Heart right ventricle (tissue), 16 donors: ENCODE measurements around the gene GASK1A. TPM values are rescaled to one million over a fixed set of nuclear protein-coding genes. Genes with fewer than 3 reads are reported as not detected.
A peak's percentile ranks its signal among the peaks of the same experiment; 100 is the strongest.

Experiments
- ATAC-seq, 8 donors: fragments of 200-7000 bp; cut with Tn5 transposase; one replicate each; pipeline ENCODE4 v1.9.1; 2020; ENCODE audit warnings: mild to moderate bottlenecking in 8 of 8, moderate library complexity in 8 of 8, moderate number of reproducible peaks in 1 of 8
- DNase-seq, 2 donors: peaks; one replicate each; pipeline ENCODE4 v3.0.0-alpha.2; 2020
- H3K27ac ChIP-seq, 10 donors: fragments of 200-600 bp; sonication (generic) in 2 of 10; one replicate each; pipeline versions ENCODE4 v1.5.0 to v1.8.0; 2020 to 2022; ENCODE audit warnings: mild to moderate bottlenecking in 3 of 10
- H3K27me3 ChIP-seq, 7 donors: fragments of 200-600 bp; one replicate each; pipeline ENCODE4 v1.8.0; 2021 to 2022; ENCODE audit warnings: mild to moderate bottlenecking in 2 of 7
- H3K36me3 ChIP-seq, 9 donors: fragments of 200-600 bp; sonication (generic) in 1 of 9; one replicate each; pipeline versions ENCODE4 v1.5.0 to v1.8.0; 2020 to 2022; ENCODE audit warnings: mild to moderate bottlenecking in 2 of 9
- H3K4me1 ChIP-seq, 9 donors: fragments of 200-600 bp; sonication (generic) in 1 of 9; one replicate each; pipeline versions ENCODE4 v1.5.0 to v1.8.0; 2020 to 2022; ENCODE audit warnings: mild to moderate bottlenecking in 4 of 9
- H3K4me3 ChIP-seq, 10 donors: fragments of 200-600 bp; sonication (generic) in 2 of 10; one replicate each; pipeline versions ENCODE4 v1.5.0 to v1.8.0; 2020 to 2022; ENCODE audit warnings: mild to moderate bottlenecking in 7 of 10, moderate library complexity in 2 of 10
- H3K9me3 ChIP-seq, 11 donors: fragments of 200-600 bp in 10 of 11; sonication (generic) in 2 of 11; one replicate each; pipeline versions ENCODE4 v1.5.0 to v1.8.0; 2013 to 2022; ENCODE audit warnings: mild to moderate bottlenecking in 2 of 11, control low read depth in 1 of 11, moderate library complexity in 1 of 11
- CTCF ChIP-seq, 9 donors: fragments of 200-600 bp; sonication (generic) in 2 of 9; IDR thresholded peaks; one replicate each; pipeline versions ENCODE4 v1.5.0 to v1.8.0; 2021 to 2022; ENCODE audit warnings: antibody characterized with exemption in 9 of 9, mild to moderate bottlenecking in 5 of 9, moderate library complexity in 1 of 9
- WGBS, 2 donors: extraction: QIAGEN DNeasy Blood & Tissue Kit; methylation state at CpG; one replicate each; pipeline ENCODE4 v1.1.7; 2013; ENCODE audit warnings: inconsistent platforms in 1 of 2; 5-methylcytosine and 5-hydroxymethylcytosine counted together
- intact Hi-C, 10 donors: fragments of 100-400 bp; cut with DNase I; formaldehyde crosslinking; loops; one replicate each; pipeline versions ENCODE4 v1.11.1 to v1.14.2; 2022
- polyA plus RNA-seq, 2 donors: library from polyadenylated mRNA; stranded (reverse); fragments of 200-250 nt; gene quantifications; one replicate each; pipeline ENCODE4 v1.2.3, GENCODE V29; 2013
- total RNA-seq, 10 donors: library from RNA; stranded (reverse); fragmentation: NEBNext Ultra II Directional in 3 of 10; extraction: Animal tissue kit (Norgen Biotek cat#: 25700) in 3 of 10; gene quantifications; one replicate each; pipeline versions ENCODE4 v1.2.1 to v1.2.4, GENCODE V29; 2021 to 2023
- donor health status: Arrhythmogenic right ventricular cardiomyopathy.
- donor health status: ischemic (EF 13 %, LVEDD 7.1; RV severe dilation, severe dysfunction).
- donor health status: healthy with polysubstance abuse.
- donor health status: DM: no; HTN: yes; CAD: no.
- donor health status: DM: no; HTN: no; CAD: no.
- donor health status: ischemic (EF 25% LVEDD 6.9; RV normal size, moderate dysfunction).
- donor health status: ischemic (EF 25% LVEDD 5.7; RV mildly dilated, moderate dysfunction).
- donor health status: healthy.
- donor health status: DM: yes; HTN: yes; CAD: no.
- donor health status: Ischemic cardiomyopathy.
- donor health status: ischemic (EF 35%, LVEDD 5.7; RV mildly dilated, moderate dysfunction).
- donor health status: nonischemic (EF 11% LVEDD 7.7; RV severe dilation, severe dysfunction).
- donor health status: DM: yes; HTN: yes; CAD: no.
- donor health status: PGD.
- donor health status: ischemic (EF 29% LVEDD 5.4; RV normal size, mild dysfunction).
- donor health status: nonischemic (EF 23%, LVEDD 6.1; RV moderate dilation, normal function).

GASK1A gene
- total and polyA plus RNA-seq, 12 donors: 0.28 to 1.5 (median 0.58) TPM

GRCh38 chr3:42996633-42997075 lies 17.5 kb downstream of the GASK1A start:
- DNase-seq: no peak
- Histone ChIP-seq H3K4me1 (peaks cover 2 to 29% (median 13%) of the 10 kb centered on the region in 9 donors), H3K9me3 (no peaks in the 10 kb centered on the region), H3K36me3 (no peaks in the 10 kb centered on the region), H3K27me3 (peaks cover 0 to under 1% (median 0%) of the 10 kb centered on the region in 7 donors), H3K27ac (no peak overlapping the region), H3K4me3 (no peak overlapping the region)
- peak in 2 of 8 donors; percentile 14 to 30 for ATAC-seq
- intact Hi-C loops: no loop called here
- TF ChIP-seq CTCF (IDR thresholded peaks at IDR 0.05): no peak
- 61 to 77% methylated on average over 2 of the region's 2 CpGs for WGBS, 2 donors

DNA sequence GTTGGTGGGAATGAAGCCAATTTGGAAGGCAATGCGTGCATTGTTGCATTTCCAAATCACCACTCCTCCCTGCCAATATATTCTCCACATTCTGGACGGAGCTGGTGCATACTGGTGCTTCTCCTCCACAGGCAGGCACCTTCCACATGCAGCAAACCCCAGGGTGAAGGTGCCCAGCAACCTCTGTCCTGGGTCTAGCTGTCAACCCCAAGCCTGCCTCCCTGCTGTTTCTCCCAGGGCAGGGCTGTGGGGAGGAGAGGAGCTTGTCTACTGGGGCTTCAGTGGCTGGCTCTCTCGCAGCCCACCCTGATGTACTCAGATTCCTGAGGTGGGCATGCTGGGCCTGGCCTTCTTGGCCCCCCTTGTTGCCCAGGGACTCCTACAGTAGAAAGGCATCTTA lies 20.1 kb downstream of the GASK1A start:
- intact Hi-C loops: no loop called here

DNA sequence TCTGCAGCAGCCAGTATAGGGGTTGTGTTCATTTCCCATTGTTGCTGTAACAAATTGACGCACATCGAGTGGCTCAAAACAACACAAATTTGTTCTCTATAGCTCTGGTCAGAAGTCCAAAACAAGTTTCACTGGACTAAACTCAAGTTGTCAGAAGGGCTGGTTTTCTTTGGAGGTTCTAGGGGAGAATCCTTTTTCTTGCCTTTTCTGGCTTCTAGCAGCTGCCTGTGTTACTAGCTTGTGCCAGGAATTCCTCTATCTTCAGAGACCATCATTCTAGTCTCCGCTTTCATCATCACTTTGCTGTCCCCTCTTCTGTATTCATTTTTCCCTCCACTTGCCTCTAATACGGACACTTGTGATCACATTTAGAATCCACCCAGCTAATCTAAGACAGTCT lies 20.5 kb downstream of the GASK1A start:
- 89 to 92% methylated on average over 4 of the region's 4 CpGs for WGBS, 2 donors
- no peak for ATAC-seq

More for the DNA sequence above, 20.1 kb downstream of the GASK1A start:
- 62 to 68% methylated on average over 3 of the region's 3 CpGs for WGBS, 2 donors
- no peak for DNase-seq
- Histone ChIP-seq H3K4me3 (no peak overlapping the region), H3K27me3 (no peaks in the 10 kb centered on the region), H3K4me1 (peaks cover 3 to 40% (median 20%) of the 10 kb centered on the region in 9 donors), H3K9me3 (no peaks in the 10 kb centered on the region), H3K36me3 (no peaks in the 10 kb centered on the region), H3K27ac (peak overlapping the region in 1 of 10 donors; percentile 1)
- no peak for TF ChIP-seq CTCF (IDR thresholded peaks at IDR 0.05)
- no peak for ATAC-seq

GRCh38 chr3:43000387-43000786 lies 21.3 kb downstream of the GASK1A start:
- ATAC-seq (no peak), DNase-seq (no peak)
- Histone ChIP-seq H3K36me3 (no peaks in the 10 kb centered on the region), H3K27ac (peak overlapping the region in 8 of 10 donors; percentile 37 to 70 (median 50)), H3K27me3 (no peaks in the 10 kb centered on the region), H3K4me1 (peaks cover 3 to 40% (median 20%) of the 10 kb centered on the region in 9 donors), H3K4me3 (no peak overlapping the region), H3K9me3 (no peaks in the 10 kb centered on the region)
- intact Hi-C loops: no loop called here
- TF ChIP-seq CTCF (IDR thresholded peaks at IDR 0.05): no peak
- WGBS, 2 donors: 81 to 85% methylated on average over 4 of the region's 4 CpGs

More for the DNA sequence above, 20.5 kb downstream of the GASK1A start:
- intact Hi-C loops: no loop called here
- Histone ChIP-seq H3K27me3 (no peaks in the 10 kb centered on the region), H3K4me1 (peaks cover 3 to 40% (median 20%) of the 10 kb centered on the region in 9 donors), H3K27ac (peak overlapping the region in 4 of 10 donors; percentile 1 to 70 (median 43)), H3K4me3 (no peak overlapping the region), H3K9me3 (no peaks in the 10 kb centered on the region), H3K36me3 (no peaks in the 10 kb centered on the region)
- TF ChIP-seq CTCF (IDR thresholded peaks at IDR 0.05): no peak
- no peak for DNase-seq
